Naive thymus-derived CD8-positive, alpha-beta T cell (primary cell): ENCODE results near the gene TEX19. TPM values are rescaled to one million over a fixed set of nuclear protein-coding genes. Genes with fewer than 3 reads are reported as not detected.
A peak's percentile ranks its signal among the peaks of the same experiment; 100 is the strongest.

Experiments used
- ATAC-seq, 2 donors: fragments of 150-1000 bp; cut with Tn5 transposase in 1 of 2; sonication (Bioruptor Pico), chemical (Tn5 transposase) in 1 of 2; 1 replicate in 1 of 2; 2 replicates in 1 of 2; pipeline ENCODE4 v1.10.0; 2021; ENCODE audit warnings: mild to moderate bottlenecking in 2 of 2, moderate library complexity in 2 of 2
- POLR2A ChIA-PET: fragments of 350-600 bp; sonication (Branson Sonifier 250); formaldehyde crosslinking; loops from one replicate; lab custom pipeline; 2021; ENCODE audit warnings: antibody characterized with exemption; lab: Charles Lee
- DNase-seq, 10 donors: peaks; one replicate each; pipeline versions ENCODE4 v3.0.0 to v3.0.0-alpha.2; 2020 to 2022
- H3K27ac Mint-ChIP-seq, 10 donors: one replicate each; pipeline ENCODE4 v1.8.0; 2020 to 2022; ENCODE audit warnings: mild to moderate bottlenecking in 10 of 10, mixed read lengths in 10 of 10, moderate library complexity in 4 of 10, inconsistent platforms in 1 of 10
- H3K27me3 Mint-ChIP-seq, 5 donors: one replicate each; pipeline ENCODE4 v1.8.0; 2021 to 2022; ENCODE audit warnings: mixed read lengths in 5 of 5
- H3K36me3 Mint-ChIP-seq, 3 donors: one replicate each; pipeline ENCODE4 v1.8.0; 2020 to 2022; ENCODE audit warnings: mixed read lengths in 3 of 3, mild to moderate bottlenecking in 2 of 3, inconsistent platforms in 1 of 3
- H3K4me1 Mint-ChIP-seq, 4 donors: one replicate each; pipeline ENCODE4 v1.8.0; 2021 to 2022; ENCODE audit warnings: mixed read lengths in 4 of 4
- H3K4me3 Mint-ChIP-seq, 10 donors: one replicate each; pipeline ENCODE4 v1.8.0; 2020 to 2022; ENCODE audit warnings: mild to moderate bottlenecking in 10 of 10, mixed read lengths in 10 of 10, moderate library complexity in 6 of 10, inconsistent platforms in 1 of 10
- H3K9me3 Mint-ChIP-seq, 9 donors: one replicate each; pipeline ENCODE4 v1.8.0; 2020 to 2022; ENCODE audit warnings: mixed read lengths in 9 of 9, mild to moderate bottlenecking in 3 of 9, inconsistent platforms in 1 of 9, moderate library complexity in 1 of 9
- polyA plus RNA-seq, 3 donors: library from polyadenylated mRNA; unstranded; fragments of 300-500 nt; fragmentation: Illumina TruSeq; gene quantifications; one replicate each; pipeline ENCODE4 v1.2.3, GENCODE V29; 2021
- total RNA-seq, 8 experiments: library from RNA in 2 of 8; stranded (reverse) in 2 of 8; gene quantifications; one replicate each; pipeline ENCODE4 v1.2.3 and lab custom pipeline; 2021 to 2026

The TEX19 gene
- total and polyA plus RNA-seq, 5 experiments from 2014 or later: not detected

- peak in 2 of 10 donors; percentile 21 to 67 for DNase-seq
- peaks cover 18 to 35% (median 30%) of the 10 kb centered on the region in 4 donors for H3K4me1 Mint-ChIP-seq
- H3K9me3 Mint-ChIP-seq: no peaks in the 10 kb centered on the region
- peaks cover 0 to 2% (median 0%) of the 10 kb centered on the region in 5 donors for H3K27me3 Mint-ChIP-seq
- peak overlapping the region in 6 of 10 donors; percentile 87 to 98 (median 94) for H3K27ac Mint-ChIP-seq
- POLR2A ChIA-PET: interaction anchor here (0.6 to 11.5 kb wide), 17 partner anchors 10 to 287 kb away, joined by 3 to 344 read pairs (median 6); partner anchors contain the start of genes CSNK1D and SLC16A3
- peak; percentile 24 to 28 for ATAC-seq
- peaks cover 0 to 24% (median 5%) of the 10 kb centered on the region in 3 donors for H3K36me3 Mint-ChIP-seq
- peak overlapping the region in 6 of 10 donors; percentile 90 to 98 (median 98) for H3K4me3 Mint-ChIP-seq
Measured at GRCh38 chr17:82316651-82317393, 42.2 kb upstream of the TEX19 start.

GRCh38 chr17:82317394-82318168 is 41.5 kb upstream of the TEX19 start, which contains the start of gene CD7:
CD7 (minus strand) TSS chr17:82317608; CDS start chr17:82317495, 113 bp downstream.
- ATAC-seq (peak; percentile 76 to 79), DNase-seq (peak; percentile 61 to 89 (median 80))
- Mint-ChIP-seq H3K9me3 (no peaks in the 10 kb centered on the region), H3K4me1 (peaks cover 18 to 39% (median 34%) of the 10 kb centered on the region in 4 donors), H3K36me3 (peaks cover 0 to 24% (median 5%) of the 10 kb centered on the region in 3 donors), H3K27ac (peak within 1 kb of the TSS in 6 of 10 donors; percentile 87 to 98 (median 94)), H3K4me3 (peak within 1 kb of the TSS in 6 of 10 donors; percentile 90 to 98 (median 98)), H3K27me3 (peaks cover 0 to 2% (median 0%) of the 10 kb centered on the region in 5 donors)
- POLR2A ChIA-PET: interaction anchor here (0.5 to 11.5 kb wide), 17 partner anchors 9 to 287 kb away, joined by 3 to 344 read pairs (median 5); partner anchors contain the start of genes CSNK1D and SLC16A3

DNA sequence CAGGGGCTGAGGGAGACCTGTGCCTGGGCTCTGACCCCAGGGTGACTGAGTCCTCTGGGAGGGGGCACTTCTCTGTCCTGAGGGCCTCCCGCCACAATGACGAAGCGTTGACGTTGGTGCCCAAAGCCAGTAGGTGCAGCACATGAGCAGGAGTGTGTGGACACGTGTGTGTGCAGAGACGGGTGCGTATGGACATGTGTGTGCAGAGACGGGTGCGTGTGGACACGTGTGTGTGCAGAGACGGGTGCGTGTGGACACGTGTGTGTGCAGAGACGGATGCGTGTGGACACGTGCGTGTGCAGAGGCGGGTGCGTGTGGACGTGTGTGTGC is 40.9 kb upstream of the TEX19 start:
- H3K4me3 Mint-ChIP-seq: no peak overlapping the region
- peaks cover 0 to 24% (median 5%) of the 10 kb centered on the region in 3 donors for H3K36me3 Mint-ChIP-seq
- POLR2A ChIA-PET: interaction anchor here (1.1 to 11.5 kb wide), 8 partner anchors 8 to 288 kb away, joined by 3 to 344 read pairs (median 8); no protein-coding TSS in a partner anchor
- no peak overlapping the region for H3K27ac Mint-ChIP-seq
- H3K9me3 Mint-ChIP-seq: no peaks in the 10 kb centered on the region
- DNase-seq (no peak), ATAC-seq (no peak)
- peaks cover 0 to 2% (median 0%) of the 10 kb centered on the region in 5 donors for H3K27me3 Mint-ChIP-seq
- peaks cover 18 to 39% (median 34%) of the 10 kb centered on the region in 4 donors for H3K4me1 Mint-ChIP-seq

DNA sequence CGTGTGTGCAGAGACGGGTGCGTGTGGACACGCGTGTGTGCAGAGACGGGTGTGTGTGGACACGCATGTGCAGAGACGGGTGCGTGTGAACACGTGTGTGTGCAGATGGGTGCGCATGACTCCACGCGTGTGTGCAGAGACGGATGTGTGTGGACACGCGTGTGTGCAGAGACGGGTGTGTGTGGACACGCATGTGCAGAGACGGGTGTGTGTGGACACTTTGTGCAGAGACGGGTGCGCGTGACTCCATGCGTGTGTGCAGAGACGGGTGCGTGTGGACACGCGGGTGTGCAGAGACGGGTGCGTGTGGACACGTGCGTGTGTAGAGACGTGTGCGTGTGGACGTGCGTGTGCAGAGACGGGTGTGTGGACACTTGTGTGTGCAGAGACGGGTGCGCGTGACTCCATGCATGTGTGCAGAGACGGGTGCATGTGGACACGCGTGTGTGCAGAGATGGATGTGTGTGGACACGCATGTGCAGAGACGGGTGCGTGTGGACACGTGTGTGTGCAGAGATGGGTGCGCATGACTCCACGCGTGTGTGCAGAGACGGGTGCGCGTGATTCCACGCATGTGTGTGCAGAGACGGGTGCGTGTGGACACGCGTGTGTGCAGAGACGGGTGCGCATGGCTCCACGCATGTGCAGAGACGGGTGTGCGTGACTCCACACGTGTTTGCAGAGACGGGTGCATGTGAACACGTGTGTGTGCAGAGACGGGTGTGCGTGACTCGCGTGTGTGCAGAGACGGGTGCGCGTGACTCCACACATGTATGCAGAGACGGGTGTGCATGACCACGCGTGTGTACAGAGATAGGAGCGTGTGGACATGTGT is 40.1 kb upstream of the TEX19 start:
- H3K27me3 Mint-ChIP-seq: peaks cover 0 to 2% (median 0%) of the 10 kb centered on the region in 5 donors
- H3K27ac Mint-ChIP-seq: no peak overlapping the region
- H3K9me3 Mint-ChIP-seq: no peaks in the 10 kb centered on the region
- POLR2A ChIA-PET: interaction anchor here (1.0 kb wide), 1 partner anchor 18 kb away, joined by 3 read pairs; no protein-coding TSS in a partner anchor
- DNase-seq (peak in 1 of 10 donors; percentile 61), ATAC-seq (no peak)
- no peak overlapping the region for H3K4me3 Mint-ChIP-seq
- peaks cover 14 to 31% (median 29%) of the 10 kb centered on the region in 4 donors for H3K4me1 Mint-ChIP-seq
- peaks cover 0 to 15% (median 2%) of the 10 kb centered on the region in 3 donors for H3K36me3 Mint-ChIP-seq

DNA sequence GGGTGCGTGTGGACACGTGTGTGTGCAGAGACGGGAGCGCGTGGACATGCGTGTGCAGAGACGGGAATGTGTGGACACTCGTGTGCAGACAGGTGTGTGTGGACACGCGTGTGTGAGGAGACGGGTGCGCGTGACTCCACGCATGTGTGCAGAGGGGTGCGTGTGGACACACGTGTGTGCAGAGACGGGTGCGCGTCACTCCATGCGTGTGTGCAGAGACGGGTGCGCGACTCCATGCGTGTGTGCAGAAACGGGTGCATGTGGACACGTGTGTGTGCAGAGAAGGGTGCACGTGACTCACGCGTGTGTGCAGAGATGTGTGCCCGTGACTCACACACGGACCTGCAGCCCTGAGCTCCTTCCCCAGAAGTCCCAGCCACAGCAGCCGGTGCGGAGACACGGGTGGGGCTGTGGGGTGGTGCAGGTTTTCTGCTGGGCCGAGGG is 39.4 kb upstream of the TEX19 start:
- Mint-ChIP-seq H3K27ac (peak overlapping the region in 2 of 10 donors; percentile 12 to 85), H3K9me3 (no peaks in the 10 kb centered on the region), H3K36me3 (peaks cover 0 to 9% (median 2%) of the 10 kb centered on the region in 3 donors), H3K4me1 (peaks cover 12 to 24% (median 23%) of the 10 kb centered on the region in 4 donors), H3K4me3 (peak overlapping the region in 3 of 10 donors; percentile 31 to 39 (median 31)), H3K27me3 (peaks cover 0 to 2% (median 0%) of the 10 kb centered on the region in 5 donors)
- ATAC-seq (no peak), DNase-seq (peak in 1 of 10 donors; percentile 60)
- POLR2A ChIA-PET: interaction anchor here (0.7 to 1.0 kb wide), 2 partner anchors 19 to 289 kb away, joined by 3 read pairs; no protein-coding TSS in a partner anchor

- ATAC-seq (no peak), DNase-seq (peak in 1 of 10 donors; percentile 55)
- Mint-ChIP-seq H3K27me3 (peaks cover 0 to 2% (median 0%) of the 10 kb centered on the region in 5 donors), H3K4me3 (peak overlapping the region in 6 of 10 donors; percentile 25 to 78 (median 36)), H3K9me3 (no peaks in the 10 kb centered on the region), H3K36me3 (peaks cover 0 to 7% (median 2%) of the 10 kb centered on the region in 3 donors), H3K27ac (peak overlapping the region in 8 of 10 donors; percentile 13 to 91 (median 68)), H3K4me1 (peaks cover 12 to 24% (median 22%) of the 10 kb centered on the region in 4 donors)
- POLR2A ChIA-PET: interaction anchor here (0.7 to 2.9 kb wide), 6 partner anchors 11 to 290 kb away, joined by 3 to 38 read pairs (median 4); no protein-coding TSS in a partner anchor
Measured at GRCh38 chr17:82320140-82320840, 38.8 kb upstream of the TEX19 start.

- DNase-seq: peak; percentile 54 to 92 (median 82)
- no peaks in the 10 kb centered on the region for H3K9me3 Mint-ChIP-seq
- ATAC-seq: peak; percentile 55 to 62
- H3K4me3 Mint-ChIP-seq: peak overlapping the region; percentile 63 to 86 (median 80)
- H3K27ac Mint-ChIP-seq: peak overlapping the region; percentile 49 to 97 (median 90)
- H3K27me3 Mint-ChIP-seq: no peaks in the 10 kb centered on the region
- no peaks in the 10 kb centered on the region for H3K36me3 Mint-ChIP-seq
- POLR2A ChIA-PET: interaction anchor here (0.7 to 3.0 kb wide), 8 partner anchors 12 to 473 kb away, joined by 3 to 38 read pairs (median 4); no protein-coding TSS in a partner anchor
- peaks cover 6 to 21% (median 14%) of the 10 kb centered on the region in 4 donors for H3K4me1 Mint-ChIP-seq
Measured at GRCh38 chr17:82320956-82321927, 37.8 kb upstream of the TEX19 start.

DNA sequence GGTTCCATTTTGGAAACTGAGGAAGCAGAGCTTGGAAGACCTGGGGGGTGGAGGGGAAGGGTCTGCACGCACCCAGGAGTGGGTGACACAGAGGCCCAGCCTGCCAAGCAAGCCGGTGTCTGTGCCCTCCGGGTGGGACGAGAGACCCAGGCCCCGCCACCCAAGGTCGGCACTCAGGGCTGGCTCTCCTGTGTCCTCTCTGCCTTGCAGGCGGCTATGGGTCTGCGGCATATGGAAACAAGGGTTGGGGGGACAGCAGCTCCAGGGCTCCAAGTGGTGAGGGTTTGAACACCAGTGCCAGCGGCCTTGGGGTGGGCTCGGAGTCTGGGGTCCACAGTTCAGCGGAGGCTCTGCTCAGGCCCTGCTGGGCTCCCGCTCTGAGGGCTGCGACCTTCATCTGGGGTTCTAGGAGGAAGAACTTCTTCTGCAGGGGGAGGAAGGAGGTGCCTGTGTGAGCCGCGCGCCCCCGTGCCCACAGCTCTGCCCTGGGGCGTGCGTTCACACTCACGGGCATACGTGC is 37.0 kb upstream of the TEX19 start:
- Mint-ChIP-seq H3K36me3 (no peaks in the 10 kb centered on the region), H3K4me3 (peak overlapping the region in 7 of 10 donors; percentile 22 to 74 (median 42)), H3K4me1 (peaks cover 6 to 21% (median 13%) of the 10 kb centered on the region in 4 donors), H3K9me3 (no peaks in the 10 kb centered on the region), H3K27ac (peak overlapping the region; percentile 19 to 93 (median 66)), H3K27me3 (no peaks in the 10 kb centered on the region)
- DNase-seq (no peak), ATAC-seq (no peak)
- POLR2A ChIA-PET: interaction anchor here (0.7 to 3.0 kb wide), 4 partner anchors 19 to 474 kb away, joined by 3 to 38 read pairs (median 7); no protein-coding TSS in a partner anchor

DNA sequence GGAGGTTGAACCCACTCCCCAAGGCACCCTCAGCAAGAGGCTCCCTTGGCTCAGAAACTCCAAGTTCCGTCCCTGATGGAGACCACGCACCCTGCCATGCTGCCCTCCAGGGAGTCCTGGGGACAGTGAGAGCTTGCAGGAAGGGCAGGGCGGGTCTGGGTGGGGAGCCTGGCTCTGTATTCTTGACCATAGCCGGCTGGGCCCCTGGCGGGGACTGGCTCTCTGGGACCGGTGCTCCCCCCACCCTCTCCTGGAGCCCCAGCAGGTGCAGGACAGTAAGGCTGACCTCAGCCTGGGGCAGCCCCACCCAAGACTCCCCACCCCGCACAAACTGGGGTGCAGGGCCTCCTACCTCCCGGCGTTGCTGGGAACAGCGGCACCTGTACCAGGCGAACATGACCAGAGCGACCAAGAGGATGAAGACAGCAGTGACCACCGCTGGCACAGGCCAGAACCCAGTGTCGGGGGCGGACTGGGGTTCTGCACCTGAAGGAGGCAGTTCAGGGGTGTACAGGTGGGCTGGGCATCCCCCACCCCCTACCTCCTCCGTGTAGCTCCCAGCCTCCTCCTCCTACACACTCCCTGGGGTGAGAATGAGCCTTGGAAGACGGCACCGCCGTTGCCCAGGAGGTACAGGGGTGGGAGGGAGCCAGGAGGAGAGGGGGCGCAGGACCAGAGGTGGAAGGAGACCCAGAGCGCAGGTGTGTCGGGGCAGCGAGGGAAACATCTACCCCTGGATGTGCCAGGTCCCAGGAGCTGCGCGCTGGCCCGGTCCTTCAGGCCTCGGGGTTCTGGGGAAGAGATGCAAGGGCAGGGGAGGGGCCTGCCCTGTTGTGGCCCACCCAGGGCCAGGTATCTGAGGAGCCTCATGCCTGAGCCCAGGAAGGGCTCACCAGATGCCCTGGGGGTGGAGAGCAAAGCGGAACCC is 36.3 kb upstream of the TEX19 start:
- ATAC-seq (no peak), DNase-seq (peak in 1 of 10 donors; percentile 59)
- no peaks in the 10 kb centered on the region for H3K36me3 Mint-ChIP-seq
- no peak overlapping the region for H3K4me3 Mint-ChIP-seq
- H3K4me1 Mint-ChIP-seq: peaks cover 3 to 21% (median 12%) of the 10 kb centered on the region in 4 donors
- no peaks in the 10 kb centered on the region for H3K9me3 Mint-ChIP-seq
- POLR2A ChIA-PET: interaction anchor here (0.8 to 3.0 kb wide), 4 partner anchors 20 to 117 kb away, joined by 3 to 38 read pairs (median 8); no protein-coding TSS in a partner anchor
- H3K27ac Mint-ChIP-seq: peak overlapping the region in 4 of 10 donors; percentile 19 to 71 (median 56)
- no peaks in the 10 kb centered on the region for H3K27me3 Mint-ChIP-seq
